ENCODE data around the gene F5. TPM values are rescaled to one million over a fixed set of nuclear protein-coding genes. Genes with fewer than 3 reads are reported as not detected.
A peak's percentile ranks its signal among the peaks of the same experiment; 100 is the strongest.

The F5 gene
- total and polyA plus RNA-seq, 2 donors (not counting 1 experiment from before 2014, with no cell fraction given), result under 0.01 TPM; not detected in 1

GRCh38 chr1:169486281-169487051, 99.8 kb downstream of the F5 start:
- peak overlapping the region; percentile 30 to 94 (median 60) for H3K4me3 ChIP-seq (replicated peaks in 1 of 4; ENCODE audit: control extremely low read depth in 1 of 4, insufficient read depth in 1 of 4, low read depth in 3 of 4, low read length in 4 of 4)
- H3K36me3 ChIP-seq (ENCODE audit: control insufficient read depth, insufficient read depth, low read length), result no peaks in the 10 kb centered on the region
- H3K27ac ChIP-seq (ENCODE audit: insufficient read depth, low read length), result peak overlapping the region; percentile 90
- TF ChIP-seq EZH2 (IDR thresholded peaks at IDR 0.05; ENCODE audit: low read length, missing control alignments), result no peak
- TF ChIP-seq, protein P1, sequence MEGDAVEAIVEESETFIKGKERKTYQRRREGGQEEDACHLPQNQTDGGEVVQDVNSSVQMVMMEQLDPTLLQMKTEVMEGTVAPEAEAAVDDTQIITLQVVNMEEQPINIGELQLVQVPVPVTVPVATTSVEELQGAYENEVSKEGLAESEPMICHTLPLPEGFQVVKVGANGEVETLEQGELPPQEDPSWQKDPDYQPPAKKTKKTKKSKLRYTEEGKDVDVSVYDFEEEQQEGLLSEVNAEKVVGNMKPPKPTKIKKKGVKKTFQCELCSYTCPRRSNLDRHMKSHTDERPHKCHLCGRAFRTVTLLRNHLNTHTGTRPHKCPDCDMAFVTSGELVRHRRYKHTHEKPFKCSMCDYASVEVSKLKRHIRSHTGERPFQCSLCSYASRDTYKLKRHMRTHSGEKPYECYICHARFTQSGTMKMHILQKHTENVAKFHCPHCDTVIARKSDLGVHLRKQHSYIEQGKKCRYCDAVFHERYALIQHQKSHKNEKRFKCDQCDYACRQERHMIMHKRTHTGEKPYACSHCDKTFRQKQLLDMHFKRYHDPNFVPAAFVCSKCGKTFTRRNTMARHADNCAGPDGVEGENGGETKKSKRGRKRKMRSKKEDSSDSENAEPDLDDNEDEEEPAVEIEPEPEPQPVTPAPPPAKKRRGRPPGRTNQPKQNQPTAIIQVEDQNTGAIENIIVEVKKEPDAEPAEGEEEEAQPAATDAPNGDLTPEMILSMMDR (conservative IDR thresholded peaks at IDR 0.05 in 1 of 2, IDR thresholded peaks at IDR 0.05 in 1 of 2; ENCODE audit: low read depth in 1 of 2, low read length in 2 of 2), result no peak
- peak overlapping the region; percentile 6 for H2AFZ ChIP-seq (ENCODE audit: low read length)
- no peaks in the 10 kb centered on the region for H4K20me1 ChIP-seq (ENCODE audit: control insufficient read depth, extremely low read depth, insufficient read depth, low read length)
- no peaks in the 10 kb centered on the region for H3K27me3 ChIP-seq (ENCODE audit: control insufficient read depth, insufficient read depth, low read length)
- DNase-seq (ENCODE audit: low read depth in 2 of 2), result peak; percentile 67 to 74
- no peaks in the 10 kb centered on the region for H3K9me3 ChIP-seq (ENCODE audit: control insufficient read depth, insufficient read depth, low read depth, low read length)
- peaks cover 4% of the 10 kb centered on the region for H3K4me1 ChIP-seq (ENCODE audit: control insufficient read depth, extremely low read depth, insufficient read depth, low read length)
- H3K79me2 ChIP-seq (ENCODE audit: control insufficient read depth, insufficient read depth, low read length), result peaks cover 7% of the 10 kb centered on the region
- peak overlapping the region; percentile 77 for H3K4me2 ChIP-seq (ENCODE audit: extremely low read depth, insufficient read depth, low read length)
- peak overlapping the region; percentile 94 for H3K9ac ChIP-seq (ENCODE audit: insufficient read depth, low read length)

DNA sequence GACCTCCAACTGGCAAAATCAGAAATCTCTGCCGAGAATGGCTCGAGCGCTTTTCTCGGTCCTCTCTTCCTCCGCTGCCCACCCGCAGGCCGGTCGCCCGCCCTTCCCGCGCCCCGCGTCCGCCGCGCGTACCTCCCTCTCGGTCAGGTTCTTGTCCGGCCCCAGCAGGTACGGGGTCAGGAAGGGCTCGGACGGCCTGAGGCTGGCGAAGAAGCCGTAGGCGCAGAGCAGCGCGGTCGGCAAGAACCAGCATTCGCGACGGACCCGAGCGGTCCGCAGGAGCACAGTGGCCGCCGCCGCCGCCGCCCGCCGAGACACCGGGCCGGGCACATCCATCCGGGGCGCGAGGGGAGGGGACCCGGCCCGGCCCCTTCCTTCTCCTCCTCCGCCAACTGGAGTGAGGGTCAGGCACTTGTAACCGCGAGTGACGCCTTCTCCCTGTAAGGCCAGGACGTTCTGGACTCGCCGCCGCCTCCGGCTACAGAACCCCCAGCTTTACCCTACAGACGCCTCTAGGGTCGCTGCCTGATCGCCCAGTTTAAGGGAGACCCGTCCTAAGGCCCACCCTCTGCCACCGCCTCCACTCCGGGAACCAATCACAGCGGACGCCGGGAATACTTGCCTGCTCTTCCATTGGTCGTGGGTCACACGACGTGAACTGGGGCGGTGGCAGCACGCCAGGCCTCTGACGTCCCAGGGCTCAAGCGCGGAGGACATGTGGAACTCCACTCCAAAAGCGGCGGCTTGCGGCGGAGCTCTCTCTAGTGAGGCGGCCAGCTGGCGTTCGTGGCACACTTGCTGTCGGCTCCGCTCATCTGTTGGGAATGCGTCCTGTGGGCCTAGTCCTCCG, 100.6 kb downstream of the F5 start, which contains the start of gene SLC19A2:
Gene SLC19A2, minus strand, starts transcription at position 514 of the 850 bp plus-strand sequence. Its CDS starts 178 bp downstream, at position 336.
- Histone ChIP-seq H3K79me2 (ENCODE audit: control insufficient read depth, insufficient read depth, low read length) (peaks cover 7% of the 10 kb centered on the region), H3K27me3 (ENCODE audit: control insufficient read depth, insufficient read depth, low read length) (no peaks in the 10 kb centered on the region), H3K9ac (ENCODE audit: insufficient read depth, low read length) (peak within 1 kb of the TSS; percentile 94), H4K20me1 (ENCODE audit: control insufficient read depth, extremely low read depth, insufficient read depth, low read length) (no peaks in the 10 kb centered on the region), H3K4me1 (ENCODE audit: control insufficient read depth, extremely low read depth, insufficient read depth, low read length) (peaks cover 4% of the 10 kb centered on the region), H3K27ac (ENCODE audit: insufficient read depth, low read length) (peak within 1 kb of the TSS; percentile 90), H3K4me3 (replicated peaks in 1 of 4; ENCODE audit: control extremely low read depth in 1 of 4, insufficient read depth in 1 of 4, low read depth in 3 of 4, low read length in 4 of 4) (peak within 1 kb of the TSS; percentile 63 to 94 (median 71)), H3K4me2 (ENCODE audit: extremely low read depth, insufficient read depth, low read length) (peak within 1 kb of the TSS; percentile 87), H3K36me3 (ENCODE audit: control insufficient read depth, insufficient read depth, low read length) (no peaks in the 10 kb centered on the region), H2AFZ (ENCODE audit: low read length) (peak within 1 kb of the TSS; percentile 24), H3K9me3 (ENCODE audit: control insufficient read depth, insufficient read depth, low read depth, low read length) (no peaks in the 10 kb centered on the region)
- no peak for TF ChIP-seq EZH2 (IDR thresholded peaks at IDR 0.05; ENCODE audit: low read length, missing control alignments)
- TF ChIP-seq, protein P1 (conservative IDR thresholded peaks at IDR 0.05 in 1 of 2, IDR thresholded peaks at IDR 0.05 in 1 of 2; ENCODE audit: low read depth in 1 of 2, low read length in 2 of 2), result peak; percentile 21 to 34
- DNase-seq (ENCODE audit: low read depth in 2 of 2), result peak; percentile 100
